Raji (cell line): ENCODE results near the gene HIF1AN.
A peak's percentile ranks its signal among the peaks of the same experiment; 100 is the strongest.

Experiments used
- POLR2A ChIP-seq: IDR thresholded peaks from 2 replicates; pipeline ENCODE4 v1.6.1; 2011; ENCODE audit warnings: low read depth, low read length, control low read depth; ENCODE audit not compliant: insufficient read depth

Gene HIF1AN

GRCh38 chr10:100535715-100536353 lies at the start of gene HIF1AN:
TSS of gene HIF1AN (plus strand) at chr10:100535943. CDS start at chr10:100535959, 16 bp downstream.
- TF ChIP-seq POLR2A = peak; percentile 84

DNA sequence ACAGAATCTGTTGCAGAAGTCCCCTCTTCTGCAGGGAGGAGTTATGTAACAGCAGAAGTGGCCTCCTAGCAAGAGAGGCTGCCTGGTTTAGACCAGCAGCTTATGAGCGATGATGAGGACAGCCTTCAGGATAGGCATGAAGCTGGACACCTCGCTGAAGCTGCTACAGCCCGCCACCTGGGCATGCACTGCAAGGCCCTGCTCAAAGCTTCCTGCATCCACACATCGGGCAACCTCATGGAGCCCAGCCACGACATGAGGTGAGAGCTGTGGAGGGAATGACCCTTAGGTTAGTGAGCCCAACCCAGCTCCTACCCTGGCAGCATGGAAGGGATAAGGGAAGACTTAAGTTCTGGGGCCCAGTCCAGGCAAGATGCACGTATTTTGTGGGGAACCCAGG lies 48.2 kb upstream of the HIF1AN start:
- no peak for TF ChIP-seq POLR2A

GRCh38 chr10:100489396-100489795 lies 46.3 kb upstream of the HIF1AN start:
- TF ChIP-seq POLR2A = no peak

DNA sequence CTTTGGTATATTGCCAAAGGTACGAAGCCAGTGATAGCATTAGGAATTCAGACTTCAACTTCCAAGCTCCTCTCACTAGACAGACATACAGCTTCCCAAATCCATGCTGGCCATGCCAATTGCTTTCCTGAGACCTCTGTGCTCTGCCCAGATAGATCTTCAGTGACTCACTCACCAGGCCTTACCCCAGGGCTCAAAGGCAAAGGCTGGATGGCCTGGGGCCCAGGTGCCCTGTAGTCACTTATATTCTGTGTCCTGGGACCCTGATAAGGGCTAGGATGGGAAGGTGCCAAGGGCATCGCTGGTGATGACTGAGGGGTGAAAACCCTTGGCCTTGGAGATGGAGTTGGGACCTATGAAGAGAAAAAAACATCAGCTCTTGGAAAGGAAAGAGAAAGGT lies 45.2 kb upstream of the HIF1AN start:
- TF ChIP-seq POLR2A = no peak

DNA sequence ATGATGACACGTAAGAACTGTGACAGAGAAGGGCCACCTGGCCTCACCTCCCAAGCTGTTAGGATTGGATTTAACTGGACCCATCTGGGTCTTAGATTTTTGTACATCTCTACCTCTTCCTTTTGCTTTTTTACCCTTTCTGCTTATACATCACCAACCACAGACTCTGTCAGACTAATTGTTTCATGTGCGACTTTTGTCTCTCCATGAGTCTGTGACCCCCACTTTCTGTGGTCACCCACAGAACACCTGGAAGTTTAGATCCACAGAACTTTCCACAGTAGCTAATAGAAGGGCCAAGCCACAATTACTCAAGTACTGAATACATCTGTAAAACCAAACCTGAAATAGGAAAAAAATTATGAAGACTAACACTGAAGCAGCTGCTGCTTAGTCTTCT lies 39.2 kb upstream of the HIF1AN start:
- no peak for TF ChIP-seq POLR2A

DNA sequence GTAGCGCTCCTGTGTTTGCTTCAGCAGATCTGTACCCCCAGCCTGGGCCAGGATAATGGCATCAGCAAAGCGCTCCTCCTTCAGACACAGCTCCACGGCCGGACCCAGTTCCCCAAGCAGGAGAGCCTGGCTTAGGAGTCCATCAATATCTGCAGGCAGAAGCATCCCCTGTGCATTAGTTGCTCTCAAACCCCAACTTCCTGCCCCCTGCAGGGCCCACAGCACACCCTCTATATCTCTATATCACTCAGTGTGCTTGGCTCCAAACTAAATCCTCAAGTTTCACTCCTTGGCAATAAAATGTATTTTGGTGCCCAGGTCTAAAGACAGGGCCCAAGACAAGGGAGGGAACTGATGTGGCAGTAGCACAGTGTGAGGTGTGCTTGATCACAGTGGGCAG lies 37.7 kb upstream of the HIF1AN start:
- TF ChIP-seq POLR2A = no peak

GRCh38 chr10:100501423-100501822 lies 34.3 kb upstream of the HIF1AN start:
- no peak for TF ChIP-seq POLR2A

DNA sequence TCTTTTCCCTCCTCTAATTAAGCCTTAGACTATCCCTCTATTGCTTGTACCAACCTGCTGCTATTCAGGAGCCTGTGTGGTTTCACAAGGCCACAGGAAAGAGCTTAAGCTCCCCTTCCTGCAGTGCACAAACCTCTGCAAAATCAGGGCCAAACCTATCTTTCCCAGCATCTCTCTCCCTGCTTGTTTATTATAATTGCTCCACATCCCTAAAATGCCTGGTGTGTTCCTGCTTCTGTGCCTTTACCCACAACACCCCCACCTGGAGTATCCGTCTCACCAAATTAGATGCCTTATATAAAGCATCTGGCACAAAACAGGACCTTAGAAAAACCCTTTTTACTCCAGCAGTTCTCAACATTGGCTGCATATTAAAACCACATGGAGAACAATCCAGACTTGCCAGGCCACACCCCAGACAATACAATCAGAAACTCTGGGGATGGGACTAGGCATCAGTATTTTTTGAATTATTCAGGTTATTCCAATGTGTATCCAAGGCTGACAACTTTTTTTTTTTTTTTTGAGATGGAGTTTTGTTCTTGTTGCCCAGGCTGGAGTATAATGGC lies 32.7 kb upstream of the HIF1AN start:
- TF ChIP-seq POLR2A = no peak

GRCh38 chr10:100504096-100504495 lies 31.6 kb upstream of the HIF1AN start:
- no peak for TF ChIP-seq POLR2A

DNA sequence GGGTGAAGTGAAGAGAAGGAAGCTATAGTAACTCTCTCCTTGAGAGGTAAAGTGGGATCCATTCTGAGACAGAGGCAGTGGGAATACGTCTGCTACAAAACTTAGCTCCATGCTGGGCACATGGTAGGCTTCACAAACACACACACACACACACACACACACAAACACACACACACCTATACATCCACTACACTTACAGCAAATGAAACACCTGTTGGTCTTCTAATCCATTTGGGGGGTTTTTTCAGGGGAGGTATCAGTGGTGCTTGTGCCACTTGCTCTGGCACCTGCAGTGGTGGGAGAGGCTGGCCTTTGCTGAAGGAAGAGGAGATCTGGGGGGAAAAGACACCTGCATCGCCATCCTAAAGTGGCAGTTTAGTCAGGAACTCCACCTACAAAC lies 30.6 kb upstream of the HIF1AN start:
- no peak for TF ChIP-seq POLR2A

GRCh38 chr10:100506596-100507356 lies 29.0 kb upstream of the HIF1AN start:
- no peak for TF ChIP-seq POLR2A

- TF ChIP-seq POLR2A = no peak
These were observed 28.4 kb upstream of the HIF1AN start for GRCh38 chr10:100507357-100507732.

- no peak for TF ChIP-seq POLR2A
These were observed 27.5 kb upstream of the HIF1AN start for GRCh38 chr10:100508266-100508665.

DNA sequence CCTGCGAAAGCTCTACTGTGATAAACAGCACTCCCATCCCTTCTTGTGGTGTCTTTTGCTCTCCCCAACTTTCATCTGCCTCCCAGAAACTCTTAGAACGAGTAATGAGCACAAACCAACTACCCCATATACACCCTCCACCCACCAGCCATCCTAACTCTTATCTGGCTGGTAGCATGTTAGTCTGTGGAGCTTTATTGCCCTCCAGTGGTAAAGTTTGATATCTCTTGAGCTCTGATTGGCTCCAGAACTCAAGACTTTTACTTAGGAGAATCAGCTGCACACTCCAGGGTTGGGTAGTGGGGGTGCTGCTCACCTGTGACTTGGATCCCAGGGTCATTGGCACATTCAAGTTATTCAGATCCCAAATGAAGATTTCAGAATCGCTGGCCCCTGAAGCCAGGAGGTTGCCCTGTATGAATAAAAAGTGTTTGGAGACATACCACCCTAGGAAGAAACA lies 27.0 kb upstream of the HIF1AN start:
- TF ChIP-seq POLR2A = no peak

- TF ChIP-seq POLR2A = no peak
These were observed 26.4 kb upstream of the HIF1AN start for GRCh38 chr10:100509241-100509840.
